Measurements from ENCODE around the gene HMGCL. TPM values are rescaled to one million over a fixed set of nuclear protein-coding genes. Genes with fewer than 3 reads are reported as not detected.
A peak's percentile ranks its signal among the peaks of the same experiment; 100 is the strongest.

HMGCL gene
- total RNA-seq, 6 donors from 2014 or later: 27.5 to 53.3 (median 36.5) TPM

DNA sequence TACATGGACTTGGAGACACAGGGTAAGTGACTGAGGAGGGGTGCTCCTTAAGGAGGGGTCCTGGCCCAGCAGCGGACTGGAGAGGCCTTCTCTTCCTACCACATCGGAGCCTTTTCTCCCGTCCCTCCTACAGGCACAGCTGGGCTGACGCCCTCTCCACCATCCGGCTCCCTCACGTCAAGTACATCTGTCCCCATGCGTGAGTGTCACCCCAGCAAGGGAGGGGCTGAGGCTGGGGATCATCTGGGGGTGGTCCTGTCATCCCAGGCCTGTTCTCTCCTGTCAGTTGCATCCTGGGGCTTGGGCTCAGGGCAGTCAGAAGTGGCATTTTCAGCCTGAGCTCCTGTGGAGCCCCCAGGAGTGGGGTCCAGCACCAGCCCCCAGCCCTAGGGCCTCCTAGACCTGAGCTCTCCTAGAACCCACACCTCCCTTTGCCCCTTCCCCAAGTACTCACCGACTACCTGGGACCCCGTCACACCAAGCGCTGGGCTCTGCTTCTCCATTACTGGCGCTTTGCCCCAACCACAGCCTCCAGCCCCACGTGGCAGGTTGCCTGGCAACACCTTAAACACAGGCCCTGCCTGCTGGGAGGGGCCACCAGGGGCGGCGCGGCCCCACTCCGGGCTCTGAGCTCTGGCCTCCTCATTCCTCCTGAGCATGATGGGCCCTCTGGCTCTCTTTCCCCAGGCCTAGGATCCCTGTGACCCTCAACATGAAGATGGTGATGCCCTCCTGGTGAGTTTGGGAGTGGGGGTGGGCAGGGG lies 32.0 kb downstream of the HMGCL start:
- peaks cover 26 to 54% (median 33%) of the 10 kb centered on the region in 4 donors for H3K4me1 ChIP-seq
- peak; percentile 79 to 90 for DNase-seq
- no peaks in the 10 kb centered on the region for H3K27me3 ChIP-seq
- WGBS, 2 donors: 55 to 60% methylated on average over 16 of the region's 16 CpGs
- H3K27ac ChIP-seq: peak overlapping the region in 3 of 4 donors; percentile 26 to 30 (median 27)
- peak; percentile 20 to 52 for ATAC-seq (ENCODE audit: low FRiP score in 2 of 2)
- peaks cover 9 to 55% (median 38%) of the 10 kb centered on the region in 4 donors for H3K36me3 ChIP-seq
- peak overlapping the region in 2 of 4 donors; percentile 58 to 89 for H3K4me3 ChIP-seq
- no peaks in the 10 kb centered on the region for H3K9me3 ChIP-seq
- TF ChIP-seq EP300 (IDR thresholded peaks at IDR 0.05) (no peak), POLR2AphosphoS5 (IDR thresholded peaks at IDR 0.05) (no peak), POLR2A (IDR thresholded peaks at IDR 0.05) (peak in 1 of 4 donors; percentile 26), CTCF (IDR thresholded peaks at IDR 0.05) (no peak)

DNA sequence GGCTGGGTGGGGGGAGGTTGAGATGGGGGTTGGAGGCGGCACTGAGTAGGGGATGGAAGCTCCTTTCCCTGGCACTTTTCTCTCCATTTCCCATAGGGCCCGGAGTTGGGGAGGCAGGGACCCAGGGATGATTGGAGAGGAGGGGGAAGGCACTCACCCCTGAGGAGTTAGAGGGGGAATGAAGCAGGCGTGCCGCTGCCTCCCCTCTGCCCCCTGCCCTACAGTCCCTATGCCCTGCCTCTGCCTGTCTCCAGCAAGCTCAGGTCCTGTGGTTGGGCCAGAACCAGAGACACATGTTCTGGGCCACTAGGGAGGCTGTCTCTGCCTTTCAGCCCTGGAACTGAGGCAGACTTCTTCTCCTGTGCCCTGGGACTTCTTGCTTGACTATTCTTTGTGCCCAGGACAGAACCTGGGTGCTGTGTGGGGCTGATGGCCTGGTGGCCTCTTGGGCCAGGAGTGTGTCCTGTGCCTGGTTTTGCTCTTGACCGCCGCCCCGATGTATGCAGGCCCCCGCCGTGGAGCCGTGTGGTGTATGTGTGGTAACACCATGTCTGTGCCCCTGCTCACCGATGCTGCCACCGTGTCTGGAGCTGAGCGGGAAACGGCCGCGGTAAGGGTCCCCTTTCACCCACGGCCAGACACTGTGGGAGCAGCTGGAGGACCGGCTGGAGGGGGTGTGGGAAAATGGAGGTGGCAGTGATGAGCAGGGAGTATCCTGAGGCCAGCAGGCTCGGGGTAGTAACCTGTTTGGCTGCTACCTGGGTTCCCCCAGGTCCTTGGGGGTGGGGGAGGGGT lies 32.9 kb downstream of the HMGCL start:
- Histone ChIP-seq H3K27me3 (no peaks in the 10 kb centered on the region), H3K9me3 (no peaks in the 10 kb centered on the region), H3K4me1 (peaks cover 26 to 45% (median 32%) of the 10 kb centered on the region in 4 donors), H3K36me3 (peaks cover 16 to 56% (median 41%) of the 10 kb centered on the region in 4 donors), H3K27ac (peak overlapping the region in 3 of 4 donors; percentile 81 to 88 (median 85)), H3K4me3 (peak overlapping the region; percentile 58 to 89 (median 78))
- 51 to 76% methylated on average over 7 to 19 of the region's 19 CpGs for WGBS, 2 donors
- no peak for TF ChIP-seq POLR2A (IDR thresholded peaks at IDR 0.05)
- no peak for TF ChIP-seq POLR2AphosphoS5 (IDR thresholded peaks at IDR 0.05)
- TF ChIP-seq CTCF (IDR thresholded peaks at IDR 0.05): no peak
- TF ChIP-seq EP300 (IDR thresholded peaks at IDR 0.05): no peak
- DNase-seq: peak in 1 of 2 donors; percentile 70
- ATAC-seq (ENCODE audit: low FRiP score in 2 of 2): no peak

DNA sequence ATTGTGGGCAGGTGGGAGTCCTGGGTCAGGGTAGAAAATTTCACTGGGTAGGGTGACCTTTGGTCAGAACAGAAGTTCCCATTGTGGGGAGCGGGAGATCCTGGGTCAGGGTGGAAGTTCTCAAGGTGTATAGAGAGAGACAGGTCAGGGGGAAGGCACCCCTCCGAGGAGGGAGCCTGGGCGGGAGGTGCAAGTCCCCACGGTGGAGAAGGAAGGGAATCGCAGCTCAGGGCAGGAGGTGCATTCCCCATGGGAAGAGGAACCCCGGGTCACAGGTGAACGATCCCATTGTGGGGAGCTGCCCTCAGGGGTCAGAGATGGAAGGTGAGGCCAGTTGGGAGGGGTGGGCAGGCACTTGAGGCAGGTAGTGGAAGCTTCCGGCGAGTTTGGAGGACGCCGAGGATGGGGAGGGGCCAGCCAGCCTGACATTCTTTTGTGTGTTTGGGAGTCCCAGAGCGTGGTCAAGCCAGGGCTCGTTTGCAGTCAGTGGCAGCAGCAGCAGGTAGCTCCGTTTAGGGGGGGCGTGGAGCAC lies 33.6 kb downstream of the HMGCL start:
- peak in 1 of 2 donors; percentile 65 for DNase-seq
- peak overlapping the region; percentile 58 to 89 (median 78) for H3K4me3 ChIP-seq
- peak; percentile 31 to 33 for ATAC-seq (ENCODE audit: low FRiP score in 2 of 2)
- TF ChIP-seq POLR2AphosphoS5 (IDR thresholded peaks at IDR 0.05): no peak
- peaks cover 23 to 56% (median 40%) of the 10 kb centered on the region in 4 donors for H3K36me3 ChIP-seq
- H3K27ac ChIP-seq: peak overlapping the region; percentile 64 to 88 (median 83)
- H3K27me3 ChIP-seq: no peaks in the 10 kb centered on the region
- peaks cover 26 to 38% (median 32%) of the 10 kb centered on the region in 4 donors for H3K4me1 ChIP-seq
- 4 to 6% methylated on average over 12 to 15 of the region's 15 CpGs for WGBS, 2 donors
- H3K9me3 ChIP-seq: no peaks in the 10 kb centered on the region

DNA sequence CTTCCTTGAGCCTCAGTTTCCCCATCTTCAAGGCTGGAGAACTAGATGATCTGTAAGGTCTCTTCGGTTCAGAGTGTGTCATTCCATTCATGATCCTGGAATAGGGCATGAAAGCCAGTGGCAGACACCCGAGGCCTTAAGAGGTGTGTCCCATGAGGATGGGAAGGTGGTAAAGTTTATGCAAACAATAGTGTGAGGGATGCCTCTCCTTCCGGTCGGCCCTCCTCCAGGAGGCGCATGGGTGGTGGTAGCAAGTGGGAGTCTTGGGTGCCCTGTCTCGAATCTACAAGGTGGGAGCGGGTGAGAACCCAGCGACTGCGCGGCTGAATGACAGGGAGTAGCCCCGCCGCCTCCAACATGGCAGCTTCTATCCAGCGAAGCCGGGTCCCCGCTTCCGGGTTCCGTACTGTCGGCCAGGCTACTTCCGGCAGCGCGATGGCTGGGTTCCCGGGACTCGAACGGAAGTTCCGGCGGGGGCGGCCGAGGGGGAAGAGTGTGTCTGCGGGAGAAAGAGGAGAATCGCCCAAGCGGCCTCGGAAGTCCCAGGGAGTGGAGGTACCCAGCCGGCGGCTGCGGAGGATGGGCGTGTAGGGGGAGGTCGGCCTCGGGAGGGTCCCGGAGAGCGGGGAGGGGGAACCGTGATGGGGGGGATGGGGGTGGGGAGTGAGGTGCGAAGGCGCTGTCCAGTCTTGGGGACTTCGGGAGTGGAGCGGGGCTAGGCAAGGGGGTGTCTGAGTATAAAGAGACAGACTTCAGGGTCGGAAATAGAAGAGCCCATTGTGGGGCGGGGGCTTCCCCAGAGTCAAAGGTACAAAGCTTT lies 34.3 kb downstream of the HMGCL start, which contains the start of gene LYPLA2:
Gene LYPLA2 (plus strand): TSS at position 450 of the 820 bp plus-strand sequence. CDS start 1,538 bp downstream, outside the sequence.
- Histone ChIP-seq H3K4me3 (peak within 1 kb of the TSS; percentile 58 to 89 (median 78)), H3K27me3 (no peaks in the 10 kb centered on the region), H3K36me3 (peaks cover 23 to 56% (median 38%) of the 10 kb centered on the region in 4 donors), H3K4me1 (peaks cover 26 to 33% (median 31%) of the 10 kb centered on the region in 4 donors), H3K27ac (peak within 1 kb of the TSS; percentile 64 to 88 (median 83)), H3K9me3 (no peaks in the 10 kb centered on the region)
- peak; percentile 91 to 95 for ATAC-seq (ENCODE audit: low FRiP score in 2 of 2)
- WGBS, 2 donors: 0 to 2% methylated on average over 21 to 41 of the region's 47 CpGs
- DNase-seq: peak; percentile 96 to 97
- TF ChIP-seq EP300 (IDR thresholded peaks at IDR 0.05) (no peak), POLR2AphosphoS5 (IDR thresholded peaks at IDR 0.05) (peak; percentile 83 to 90), POLR2A (IDR thresholded peaks at IDR 0.05) (peak in 3 of 4 donors; percentile 28 to 62 (median 40)), CTCF (IDR thresholded peaks at IDR 0.05) (no peak)
